ENCODE measurements around the gene TEKT1. TPM values are rescaled to one million over a fixed set of nuclear protein-coding genes. Genes with fewer than 3 reads are reported as not detected.
A peak's percentile ranks its signal among the peaks of the same experiment; 100 is the strongest.
"Not testable (repeated sequence)": the region's sequence is repeated elsewhere in the genome, so short reads cannot be mapped to it uniquely, and the experiment has no call there.

Gene TEKT1
- total RNA-seq, 1 donor from 2014 or later = not detected

DNA sequence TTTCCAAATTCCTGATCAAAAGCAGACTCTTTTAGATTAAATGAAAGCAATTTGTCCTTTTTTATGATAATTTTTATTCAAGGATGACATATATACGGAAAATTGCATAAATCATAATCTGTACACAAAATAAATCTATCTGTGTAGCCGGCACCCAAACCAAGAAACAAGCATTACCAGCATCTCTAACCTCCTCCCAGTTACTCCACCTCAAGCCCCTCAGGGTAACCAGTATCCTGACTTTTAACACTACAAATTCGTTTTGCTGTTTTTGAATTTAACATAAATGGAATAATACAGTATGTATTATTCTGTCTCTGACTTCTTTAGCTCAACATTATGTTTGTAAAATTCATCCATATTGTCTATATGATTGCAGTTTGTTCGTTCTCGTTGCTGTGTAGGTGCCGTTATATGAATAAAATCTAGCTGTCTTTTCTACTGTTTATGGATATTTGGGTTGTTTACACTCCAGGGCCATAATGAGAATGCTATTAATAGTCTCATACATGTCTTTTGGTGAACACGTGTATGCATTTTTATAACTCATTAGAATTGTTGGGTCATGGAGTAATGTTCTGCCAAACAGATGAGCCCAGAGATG, 1.0 kb downstream of the TEKT1 start:
- Mint-ChIP-seq H3K27ac (ENCODE audit: unreplicated experiment) (peak overlapping the region; percentile 54), H3K4me1 (ENCODE audit: low read depth, unreplicated experiment) (peaks cover 1% of the 10 kb centered on the region), H3K36me3 (ENCODE audit: unreplicated experiment) (no peaks in the 10 kb centered on the region), H3K4me3 (ENCODE audit: unreplicated experiment) (peak overlapping the region; percentile 22), H3K27me3 (ENCODE audit: unreplicated experiment) (peaks cover 7% of the 10 kb centered on the region), H3K9me3 (ENCODE audit: unreplicated experiment) (peaks cover 2% of the 10 kb centered on the region)
- TF ChIP-seq, protein P1, sequence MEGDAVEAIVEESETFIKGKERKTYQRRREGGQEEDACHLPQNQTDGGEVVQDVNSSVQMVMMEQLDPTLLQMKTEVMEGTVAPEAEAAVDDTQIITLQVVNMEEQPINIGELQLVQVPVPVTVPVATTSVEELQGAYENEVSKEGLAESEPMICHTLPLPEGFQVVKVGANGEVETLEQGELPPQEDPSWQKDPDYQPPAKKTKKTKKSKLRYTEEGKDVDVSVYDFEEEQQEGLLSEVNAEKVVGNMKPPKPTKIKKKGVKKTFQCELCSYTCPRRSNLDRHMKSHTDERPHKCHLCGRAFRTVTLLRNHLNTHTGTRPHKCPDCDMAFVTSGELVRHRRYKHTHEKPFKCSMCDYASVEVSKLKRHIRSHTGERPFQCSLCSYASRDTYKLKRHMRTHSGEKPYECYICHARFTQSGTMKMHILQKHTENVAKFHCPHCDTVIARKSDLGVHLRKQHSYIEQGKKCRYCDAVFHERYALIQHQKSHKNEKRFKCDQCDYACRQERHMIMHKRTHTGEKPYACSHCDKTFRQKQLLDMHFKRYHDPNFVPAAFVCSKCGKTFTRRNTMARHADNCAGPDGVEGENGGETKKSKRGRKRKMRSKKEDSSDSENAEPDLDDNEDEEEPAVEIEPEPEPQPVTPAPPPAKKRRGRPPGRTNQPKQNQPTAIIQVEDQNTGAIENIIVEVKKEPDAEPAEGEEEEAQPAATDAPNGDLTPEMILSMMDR (IDR thresholded peaks at IDR 0.05; ENCODE audit: partially characterized antibody, unreplicated experiment) = no peak
- no peak for DNase-seq

DNA sequence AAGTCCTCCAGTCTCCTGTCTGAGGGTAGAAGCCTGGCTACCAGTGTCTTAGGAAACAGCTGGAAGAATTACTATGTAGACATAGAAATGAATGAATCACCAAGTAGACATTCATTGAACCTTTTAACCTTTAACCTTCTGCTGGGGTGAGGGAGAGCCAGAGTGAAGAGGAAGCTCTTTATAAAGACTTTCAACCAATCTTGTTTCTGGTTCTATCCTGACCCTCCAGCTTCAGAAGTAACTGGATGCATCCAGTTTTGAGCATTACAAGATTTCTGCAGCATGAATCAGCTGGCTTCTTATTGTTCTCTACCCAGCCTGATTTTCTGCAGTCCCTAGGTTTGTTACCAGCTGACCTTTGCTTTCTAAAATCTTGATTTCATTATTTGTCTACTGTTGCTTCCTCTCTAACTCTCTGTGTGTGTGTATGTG, 8.5 kb downstream of the TEKT1 start:
- H3K27ac Mint-ChIP-seq (ENCODE audit: unreplicated experiment) = no peak overlapping the region
- no peaks in the 10 kb centered on the region for H3K9me3 Mint-ChIP-seq (ENCODE audit: unreplicated experiment)
- H3K36me3 Mint-ChIP-seq (ENCODE audit: unreplicated experiment) = no peaks in the 10 kb centered on the region
- peaks cover 2% of the 10 kb centered on the region for H3K27me3 Mint-ChIP-seq (ENCODE audit: unreplicated experiment)
- H3K4me3 Mint-ChIP-seq (ENCODE audit: unreplicated experiment) = no peak overlapping the region
- DNase-seq = no peak
- no peaks in the 10 kb centered on the region for H3K4me1 Mint-ChIP-seq (ENCODE audit: low read depth, unreplicated experiment)
- TF ChIP-seq, protein P1 (IDR thresholded peaks at IDR 0.05; ENCODE audit: partially characterized antibody, unreplicated experiment) = no peak

DNA sequence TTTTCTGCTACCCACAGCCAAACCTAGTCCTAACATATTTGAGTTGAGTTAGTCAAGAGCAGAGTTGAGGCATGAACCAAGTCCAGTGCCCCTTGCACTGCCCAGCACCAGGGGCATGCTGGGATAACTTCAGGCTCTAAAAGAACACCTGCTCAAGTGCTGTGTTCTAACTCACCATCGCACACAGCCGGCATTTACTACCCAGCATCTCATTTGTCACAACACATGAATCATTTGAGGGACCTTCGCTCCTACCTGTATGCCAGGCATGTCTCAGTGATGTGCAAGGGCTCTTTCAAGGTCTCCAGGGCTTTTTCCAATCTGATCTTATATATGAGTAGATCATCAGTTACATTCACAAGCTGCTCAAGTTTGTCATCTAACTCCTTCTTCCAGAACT, 12.6 kb downstream of the TEKT1 start:
- DNase-seq = no peak
- Mint-ChIP-seq H3K4me3 (ENCODE audit: unreplicated experiment) (no peak overlapping the region), H3K27ac (ENCODE audit: unreplicated experiment) (no peak overlapping the region), H3K4me1 (ENCODE audit: low read depth, unreplicated experiment) (no peaks in the 10 kb centered on the region), H3K36me3 (ENCODE audit: unreplicated experiment) (no peaks in the 10 kb centered on the region), H3K9me3 (ENCODE audit: unreplicated experiment) (peaks cover 1% of the 10 kb centered on the region), H3K27me3 (ENCODE audit: unreplicated experiment) (peaks cover 4% of the 10 kb centered on the region)
- TF ChIP-seq, protein P1 (IDR thresholded peaks at IDR 0.05; ENCODE audit: partially characterized antibody, unreplicated experiment) = no peak

DNA sequence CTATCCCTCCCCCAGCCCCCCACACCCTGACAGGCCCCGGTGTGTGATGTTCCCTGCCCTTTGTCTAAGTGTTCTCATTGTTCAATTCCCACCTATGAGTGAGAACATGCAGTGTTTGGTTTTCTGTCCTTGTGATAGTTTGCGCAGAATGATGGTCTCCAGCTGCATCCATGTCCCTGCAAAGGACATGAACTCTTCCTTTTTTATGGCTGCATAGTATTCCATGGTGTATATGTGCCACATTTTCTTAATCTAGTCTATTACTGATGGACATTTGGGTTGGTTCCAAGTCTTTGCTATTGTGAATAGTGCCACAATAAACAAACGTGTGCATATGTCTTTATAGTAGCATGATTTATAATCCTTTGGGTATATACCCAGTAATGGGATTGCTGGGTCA, 15.2 kb downstream of the TEKT1 start:
- H3K27ac Mint-ChIP-seq (ENCODE audit: unreplicated experiment); H3K36me3 Mint-ChIP-seq (ENCODE audit: unreplicated experiment); DNase-seq; H3K27me3 Mint-ChIP-seq (ENCODE audit: unreplicated experiment); H3K9me3 Mint-ChIP-seq (ENCODE audit: unreplicated experiment); H3K4me3 Mint-ChIP-seq (ENCODE audit: unreplicated experiment); H3K4me1 Mint-ChIP-seq (ENCODE audit: low read depth, unreplicated experiment): not testable (repeated sequence)

DNA sequence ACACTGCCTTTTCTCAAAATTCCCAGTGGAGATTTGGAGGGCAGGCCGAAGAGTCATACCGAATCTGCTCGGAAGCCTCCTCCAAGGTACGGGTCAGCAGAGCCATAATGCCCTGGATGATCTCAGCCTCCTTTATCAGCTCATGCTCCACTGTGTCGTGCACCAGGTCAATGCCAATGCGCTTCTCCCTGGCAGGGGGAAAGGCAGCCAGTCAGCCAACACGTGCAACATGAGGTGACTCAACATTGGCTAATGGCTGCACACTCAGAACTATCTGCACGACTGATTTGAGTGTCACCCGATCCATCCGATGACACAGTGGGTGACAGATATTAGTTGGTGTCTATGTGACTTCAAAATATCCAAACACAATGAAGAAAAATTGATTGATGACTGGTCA, 15.8 kb downstream of the TEKT1 start:
- TF ChIP-seq, protein P1 (IDR thresholded peaks at IDR 0.05; ENCODE audit: partially characterized antibody, unreplicated experiment) = no peak
- Mint-ChIP-seq H3K4me1 (ENCODE audit: low read depth, unreplicated experiment) (no peaks in the 10 kb centered on the region), H3K27ac (ENCODE audit: unreplicated experiment) (no peak overlapping the region), H3K27me3 (ENCODE audit: unreplicated experiment) (peaks cover 2% of the 10 kb centered on the region), H3K9me3 (ENCODE audit: unreplicated experiment) (peaks cover 1% of the 10 kb centered on the region), H3K4me3 (ENCODE audit: unreplicated experiment) (no peak overlapping the region), H3K36me3 (ENCODE audit: unreplicated experiment) (no peaks in the 10 kb centered on the region)
- DNase-seq = no peak
